Astrocyte (in vitro differentiated cells and primary cell): ENCODE data around the gene OSBPL9.

Experiments used
- EZH2 ChIP-seq: IDR thresholded peaks from 2 replicates; pipeline ENCODE4 v1.6.1; 2012; ENCODE audit warnings: mild to moderate bottlenecking, low read length, inconsistent platforms; ENCODE audit not compliant: insufficient read depth
- TF ChIP-seq, protein P1 (sequence below): IDR thresholded peaks from 2 replicates; pipeline ENCODE4 v1.5.1; 2011; ENCODE audit warnings: low read depth, mild to moderate bottlenecking, inconsistent platforms, low read length, moderate library complexity; ENCODE audit not compliant: insufficient read depth

GRCh38 chr1:51799372-51799771, 182.5 kb downstream of the OSBPL9 start:
- TF ChIP-seq, protein P1, sequence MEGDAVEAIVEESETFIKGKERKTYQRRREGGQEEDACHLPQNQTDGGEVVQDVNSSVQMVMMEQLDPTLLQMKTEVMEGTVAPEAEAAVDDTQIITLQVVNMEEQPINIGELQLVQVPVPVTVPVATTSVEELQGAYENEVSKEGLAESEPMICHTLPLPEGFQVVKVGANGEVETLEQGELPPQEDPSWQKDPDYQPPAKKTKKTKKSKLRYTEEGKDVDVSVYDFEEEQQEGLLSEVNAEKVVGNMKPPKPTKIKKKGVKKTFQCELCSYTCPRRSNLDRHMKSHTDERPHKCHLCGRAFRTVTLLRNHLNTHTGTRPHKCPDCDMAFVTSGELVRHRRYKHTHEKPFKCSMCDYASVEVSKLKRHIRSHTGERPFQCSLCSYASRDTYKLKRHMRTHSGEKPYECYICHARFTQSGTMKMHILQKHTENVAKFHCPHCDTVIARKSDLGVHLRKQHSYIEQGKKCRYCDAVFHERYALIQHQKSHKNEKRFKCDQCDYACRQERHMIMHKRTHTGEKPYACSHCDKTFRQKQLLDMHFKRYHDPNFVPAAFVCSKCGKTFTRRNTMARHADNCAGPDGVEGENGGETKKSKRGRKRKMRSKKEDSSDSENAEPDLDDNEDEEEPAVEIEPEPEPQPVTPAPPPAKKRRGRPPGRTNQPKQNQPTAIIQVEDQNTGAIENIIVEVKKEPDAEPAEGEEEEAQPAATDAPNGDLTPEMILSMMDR, result no peak
- no peak for TF ChIP-seq EZH2
